ENCODE data around the gene PTGDS. TPM values are rescaled to one million over a fixed set of nuclear protein-coding genes. Genes with fewer than 3 reads are reported as not detected.

The PTGDS gene
- total RNA-seq, 1 donor from 2014 or later = not detected

DNA sequence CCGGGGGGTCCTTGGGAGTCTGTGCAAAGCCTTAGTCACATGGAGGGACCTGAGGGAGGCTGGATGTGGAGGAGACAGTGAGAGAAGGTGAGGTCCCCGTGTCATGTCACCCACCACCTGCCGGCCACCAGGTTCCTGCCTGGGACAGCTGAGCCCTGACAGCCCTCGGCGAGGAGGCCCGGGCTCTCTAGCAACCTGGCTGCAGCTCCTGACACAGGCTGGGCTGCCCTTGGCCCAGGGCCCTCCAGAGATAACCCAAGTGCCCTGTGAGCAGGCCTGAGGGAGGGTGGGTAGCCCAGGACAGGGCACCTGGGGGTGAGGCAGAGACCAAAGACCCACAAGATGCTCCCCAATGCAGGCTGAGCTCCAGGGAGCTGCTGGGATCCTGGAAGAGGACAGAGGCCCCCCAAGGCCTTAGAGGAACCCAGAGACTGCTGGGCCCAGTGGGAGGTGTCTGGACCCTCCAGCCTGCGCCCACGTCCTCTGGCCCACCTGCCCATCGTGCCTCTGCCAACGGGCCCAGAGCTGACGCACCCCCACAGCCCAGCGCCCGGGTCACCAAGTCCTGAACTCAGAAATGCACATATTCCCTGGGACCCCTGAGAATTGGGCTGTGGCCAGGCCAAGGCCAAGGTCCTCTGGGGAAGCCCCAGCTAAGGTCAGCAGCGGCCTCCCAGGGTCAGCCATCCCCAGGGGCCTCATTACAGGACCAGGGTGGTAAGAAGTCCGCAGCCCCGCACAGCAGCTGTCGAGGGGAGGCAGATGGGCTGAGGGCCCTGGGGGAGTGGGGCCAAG, 8.8 kb upstream of the PTGDS start:
- no peak for DNase-seq (ENCODE audit: low read depth)

DNA sequence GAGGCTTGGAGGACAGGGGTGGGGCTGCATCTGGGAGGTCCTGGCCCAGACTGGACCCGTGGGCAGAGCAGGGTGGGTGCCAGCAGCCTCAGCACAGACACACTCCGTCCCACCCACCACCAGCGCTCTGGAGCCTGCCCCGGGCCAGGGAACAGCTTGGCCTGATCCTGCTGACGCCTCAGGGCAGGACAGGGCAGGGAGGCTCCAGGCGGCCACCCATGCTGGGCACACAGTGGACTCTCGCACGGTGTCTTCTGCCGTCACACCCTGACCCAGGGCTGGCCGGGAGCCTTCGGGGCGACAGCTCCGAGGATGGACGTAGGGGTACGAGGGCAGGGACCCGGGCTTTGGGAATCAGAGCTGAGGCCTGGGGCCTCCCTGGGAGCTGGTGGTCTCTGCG, 8.2 kb upstream of the PTGDS start:
- DNase-seq (ENCODE audit: low read depth) = no peak
- TF ChIP-seq, protein P1, sequence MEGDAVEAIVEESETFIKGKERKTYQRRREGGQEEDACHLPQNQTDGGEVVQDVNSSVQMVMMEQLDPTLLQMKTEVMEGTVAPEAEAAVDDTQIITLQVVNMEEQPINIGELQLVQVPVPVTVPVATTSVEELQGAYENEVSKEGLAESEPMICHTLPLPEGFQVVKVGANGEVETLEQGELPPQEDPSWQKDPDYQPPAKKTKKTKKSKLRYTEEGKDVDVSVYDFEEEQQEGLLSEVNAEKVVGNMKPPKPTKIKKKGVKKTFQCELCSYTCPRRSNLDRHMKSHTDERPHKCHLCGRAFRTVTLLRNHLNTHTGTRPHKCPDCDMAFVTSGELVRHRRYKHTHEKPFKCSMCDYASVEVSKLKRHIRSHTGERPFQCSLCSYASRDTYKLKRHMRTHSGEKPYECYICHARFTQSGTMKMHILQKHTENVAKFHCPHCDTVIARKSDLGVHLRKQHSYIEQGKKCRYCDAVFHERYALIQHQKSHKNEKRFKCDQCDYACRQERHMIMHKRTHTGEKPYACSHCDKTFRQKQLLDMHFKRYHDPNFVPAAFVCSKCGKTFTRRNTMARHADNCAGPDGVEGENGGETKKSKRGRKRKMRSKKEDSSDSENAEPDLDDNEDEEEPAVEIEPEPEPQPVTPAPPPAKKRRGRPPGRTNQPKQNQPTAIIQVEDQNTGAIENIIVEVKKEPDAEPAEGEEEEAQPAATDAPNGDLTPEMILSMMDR (conservative IDR thresholded peaks at IDR 0.05; ENCODE audit: low read depth, low read length) = no peak
- no peak overlapping the region for H3K4me3 ChIP-seq (ENCODE audit: low read depth, low read length)

More for the DNA sequence above, 8.8 kb upstream of the PTGDS start:
- H3K4me3 ChIP-seq (ENCODE audit: low read depth, low read length) = no peak overlapping the region
- TF ChIP-seq, protein P1 (conservative IDR thresholded peaks at IDR 0.05; ENCODE audit: low read depth, low read length) = no peak

DNA sequence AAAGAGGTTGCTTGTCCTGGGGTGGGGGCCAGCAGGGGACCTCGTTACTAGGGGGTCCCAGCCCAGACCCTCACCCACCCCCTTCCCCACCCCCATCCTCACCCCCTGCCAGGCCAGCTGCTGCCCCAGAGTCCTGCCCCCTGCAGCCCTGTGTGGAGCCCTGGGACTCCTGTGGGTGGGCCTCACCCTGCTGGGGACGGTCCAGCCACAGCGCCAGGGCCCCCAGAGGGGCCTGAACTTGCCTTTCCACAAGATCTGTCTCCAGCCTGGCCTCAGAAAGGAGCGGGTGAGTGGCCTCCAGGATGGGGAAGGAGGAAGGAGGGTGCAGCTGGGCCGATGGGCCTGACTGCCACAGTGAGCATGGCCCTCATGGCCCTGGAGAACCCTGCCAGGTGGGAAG, 7.5 kb upstream of the PTGDS start:
- TF ChIP-seq, protein P1 (conservative IDR thresholded peaks at IDR 0.05; ENCODE audit: low read depth, low read length) = no peak
- no peak for DNase-seq (ENCODE audit: low read depth)
- no peak overlapping the region for H3K4me3 ChIP-seq (ENCODE audit: low read depth, low read length)

DNA sequence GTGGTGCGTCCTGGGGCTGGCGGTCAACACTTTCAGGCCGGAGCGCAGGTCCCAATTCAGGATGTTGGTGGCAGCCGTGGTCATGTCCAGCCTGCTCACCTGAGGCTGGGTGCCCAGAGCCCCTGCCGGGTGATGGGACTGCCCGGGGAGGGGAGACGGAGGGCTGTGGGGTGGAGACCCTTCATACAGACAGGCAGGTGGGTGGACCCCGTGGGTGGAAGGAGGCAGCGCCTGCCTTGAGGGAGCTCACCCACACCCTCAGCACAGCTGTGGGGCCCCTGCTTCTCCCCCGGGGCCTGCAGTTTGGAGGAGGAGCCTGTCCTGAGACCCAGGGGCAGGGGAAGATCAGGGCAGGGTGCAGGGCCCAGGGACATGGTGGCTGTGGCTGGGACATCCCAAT, 6.9 kb upstream of the PTGDS start:
- no peak overlapping the region for H3K4me3 ChIP-seq (ENCODE audit: low read depth, low read length)
- DNase-seq (ENCODE audit: low read depth) = no peak

DNA sequence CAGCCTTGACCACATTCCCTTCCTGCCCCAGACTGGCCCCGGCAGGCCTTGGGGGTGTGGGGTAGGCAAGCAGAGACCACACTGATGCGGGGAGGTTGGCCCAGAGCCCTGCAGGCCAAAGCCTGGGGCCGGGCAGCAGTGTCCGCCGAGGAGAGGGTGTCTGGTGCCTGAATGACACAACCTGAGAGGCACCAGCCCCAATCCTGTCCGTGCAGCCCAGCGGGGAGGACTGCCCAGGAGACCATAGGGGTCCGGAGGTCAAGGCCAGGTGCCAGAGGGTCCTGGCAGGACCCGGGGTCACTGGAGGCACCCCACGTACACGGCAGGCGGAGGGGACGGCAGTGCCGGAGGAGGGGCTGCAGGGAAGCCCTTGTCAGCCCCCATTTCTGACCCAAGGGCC, 5.6 kb upstream of the PTGDS start:
- TF ChIP-seq, protein P1 (conservative IDR thresholded peaks at IDR 0.05; ENCODE audit: low read depth, low read length) = no peak
- DNase-seq (ENCODE audit: low read depth) = no peak

More for the DNA sequence above, 6.9 kb upstream of the PTGDS start:
- TF ChIP-seq, protein P1 (conservative IDR thresholded peaks at IDR 0.05; ENCODE audit: low read depth, low read length) = no peak

DNA sequence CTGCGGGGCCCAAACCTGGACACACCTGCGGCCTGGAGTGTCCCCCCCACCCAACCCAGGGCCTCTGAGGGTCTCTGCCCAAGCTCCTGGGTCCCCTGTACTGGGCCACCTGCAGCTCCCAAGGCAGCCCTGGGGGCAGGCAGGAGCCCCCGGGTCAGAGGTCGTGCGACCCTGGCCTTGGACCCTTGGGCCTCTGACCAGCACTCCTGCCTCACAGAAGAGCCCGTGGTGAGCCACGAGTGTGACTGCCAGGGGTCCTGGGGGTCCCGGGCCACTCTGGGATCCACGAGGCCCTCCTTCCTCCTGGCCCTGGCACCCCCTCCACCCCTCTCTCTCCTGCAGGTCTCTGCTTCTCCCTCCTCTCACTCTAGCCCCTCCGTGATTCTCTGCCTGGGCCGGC, 5.0 kb upstream of the PTGDS start:
- TF ChIP-seq, protein P1 (conservative IDR thresholded peaks at IDR 0.05; ENCODE audit: low read depth, low read length) = no peak
- DNase-seq (ENCODE audit: low read depth) = no peak
- no peak overlapping the region for H3K4me3 ChIP-seq (ENCODE audit: low read depth, low read length)

More for the DNA sequence above, 5.6 kb upstream of the PTGDS start:
- H3K4me3 ChIP-seq (ENCODE audit: low read depth, low read length) = no peak overlapping the region

DNA sequence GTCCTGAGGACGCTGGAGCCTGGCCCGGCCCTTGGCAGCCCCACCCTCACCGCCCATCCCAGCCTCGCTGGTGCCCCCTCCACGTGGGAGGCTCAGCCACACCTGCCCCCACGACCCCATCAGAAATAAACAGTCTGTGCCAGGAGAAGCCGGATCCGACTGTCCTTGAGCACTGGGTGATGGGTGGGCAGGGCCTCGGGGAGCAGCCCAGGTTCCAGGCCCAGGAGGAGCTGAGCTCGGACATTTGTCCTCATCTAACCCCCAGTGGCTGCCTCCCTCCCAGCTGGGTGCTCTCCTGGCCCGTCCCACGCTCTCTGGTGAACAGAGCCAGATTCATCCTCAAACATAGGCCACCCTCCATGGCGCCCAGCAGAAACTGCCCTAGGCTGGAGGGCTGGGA, 4.6 kb upstream of the PTGDS start:
- no peak for DNase-seq (ENCODE audit: low read depth)
- no peak overlapping the region for H3K4me3 ChIP-seq (ENCODE audit: low read depth, low read length)
- TF ChIP-seq, protein P1 (conservative IDR thresholded peaks at IDR 0.05; ENCODE audit: low read depth, low read length) = no peak
